RCC 7860 (cell line): ENCODE results near the gene PHOSPHO1.
"Not testable (repeated sequence)": the region's sequence is repeated elsewhere in the genome, so short reads cannot be mapped to it uniquely, and the experiment has no call there.

Experiments used
- DNase-seq: peaks from one replicate; pipeline ENCODE4 v3.0.0-alpha.2; 2015; ENCODE audit warnings: low spot score
- FAIRE-seq: peaks from 2 replicates; lab custom pipeline; 2012; peaks lifted over from hg19 to GRCh38; lab: Jason Lieb, UNC

Gene PHOSPHO1

GRCh38 chr17:49230636-49231562 is at the start of gene PHOSPHO1:
TSS of gene PHOSPHO1 (minus strand) at chr17:49230787. CDS start at chr17:49226691, 4,096 bp downstream.
- FAIRE-seq (no peak), DNase-seq (peak; percentile 69)

GRCh38 chr17:49280061-49280460 is 49.5 kb upstream of the PHOSPHO1 start:
- FAIRE-seq (no peak), DNase-seq (no peak)

GRCh38 chr17:49279263-49280015 is 48.9 kb upstream of the PHOSPHO1 start:
- DNase-seq, FAIRE-seq: not testable (repeated sequence)

- no peak for FAIRE-seq
- DNase-seq: no peak
Measured at GRCh38 chr17:49278076-49278475, 47.5 kb upstream of the PHOSPHO1 start.

GRCh38 chr17:49277638-49278037 is 47.1 kb upstream of the PHOSPHO1 start:
- no peak for DNase-seq
- FAIRE-seq: no peak

GRCh38 chr17:49275981-49276380 is 45.4 kb upstream of the PHOSPHO1 start:
- DNase-seq, FAIRE-seq: not testable (repeated sequence)

GRCh38 chr17:49269356-49269755 is 38.8 kb upstream of the PHOSPHO1 start:
- DNase-seq: no peak
- no peak for FAIRE-seq

- FAIRE-seq (no peak), DNase-seq (no peak)
Measured at GRCh38 chr17:49267912-49268311, 37.3 kb upstream of the PHOSPHO1 start.

- no peak for DNase-seq
- no peak for FAIRE-seq
Measured at GRCh38 chr17:49266233-49266632, 35.6 kb upstream of the PHOSPHO1 start.

- FAIRE-seq, DNase-seq: not testable (repeated sequence)
Measured at GRCh38 chr17:49261540-49261939, 31.0 kb upstream of the PHOSPHO1 start.

- DNase-seq: no peak
- no peak for FAIRE-seq
Measured at GRCh38 chr17:49260817-49261291, 30.3 kb upstream of the PHOSPHO1 start.

GRCh38 chr17:49260011-49260816 is 29.6 kb upstream of the PHOSPHO1 start:
- DNase-seq (peak; percentile 79), FAIRE-seq (no peak)

- FAIRE-seq (no peak), DNase-seq (no peak)
Measured at GRCh38 chr17:49259663-49260010, 29.1 kb upstream of the PHOSPHO1 start.

- DNase-seq (no peak), FAIRE-seq (no peak)
Measured at GRCh38 chr17:49258394-49258793, 27.8 kb upstream of the PHOSPHO1 start.

GRCh38 chr17:49255125-49255524 is 24.5 kb upstream of the PHOSPHO1 start:
- no peak for DNase-seq
- FAIRE-seq: no peak

GRCh38 chr17:49254066-49254465 is 23.5 kb upstream of the PHOSPHO1 start:
- DNase-seq (no peak), FAIRE-seq (no peak)

- DNase-seq: no peak
- FAIRE-seq: no peak
Measured at GRCh38 chr17:49252148-49252695, 21.6 kb upstream of the PHOSPHO1 start.

GRCh38 chr17:49249890-49250522 is 19.4 kb upstream of the PHOSPHO1 start:
- no peak for FAIRE-seq

GRCh38 chr17:49249292-49249794 is 18.8 kb upstream of the PHOSPHO1 start:
- FAIRE-seq: no peak
- no peak for DNase-seq

More at GRCh38 chr17:49249890-49250522, 19.4 kb upstream of the PHOSPHO1 start:
- no peak for DNase-seq

- no peak for DNase-seq
- no peak for FAIRE-seq
Measured at GRCh38 chr17:49247944-49248343, 17.4 kb upstream of the PHOSPHO1 start.
